Measurements from ENCODE around the gene BSN.
A peak's percentile ranks its signal among the peaks of the same experiment; 100 is the strongest.
"Not testable (repeated sequence)": the region's sequence is repeated elsewhere in the genome, so short reads cannot be mapped to it uniquely, and the experiment has no call there.

BSN gene

DNA sequence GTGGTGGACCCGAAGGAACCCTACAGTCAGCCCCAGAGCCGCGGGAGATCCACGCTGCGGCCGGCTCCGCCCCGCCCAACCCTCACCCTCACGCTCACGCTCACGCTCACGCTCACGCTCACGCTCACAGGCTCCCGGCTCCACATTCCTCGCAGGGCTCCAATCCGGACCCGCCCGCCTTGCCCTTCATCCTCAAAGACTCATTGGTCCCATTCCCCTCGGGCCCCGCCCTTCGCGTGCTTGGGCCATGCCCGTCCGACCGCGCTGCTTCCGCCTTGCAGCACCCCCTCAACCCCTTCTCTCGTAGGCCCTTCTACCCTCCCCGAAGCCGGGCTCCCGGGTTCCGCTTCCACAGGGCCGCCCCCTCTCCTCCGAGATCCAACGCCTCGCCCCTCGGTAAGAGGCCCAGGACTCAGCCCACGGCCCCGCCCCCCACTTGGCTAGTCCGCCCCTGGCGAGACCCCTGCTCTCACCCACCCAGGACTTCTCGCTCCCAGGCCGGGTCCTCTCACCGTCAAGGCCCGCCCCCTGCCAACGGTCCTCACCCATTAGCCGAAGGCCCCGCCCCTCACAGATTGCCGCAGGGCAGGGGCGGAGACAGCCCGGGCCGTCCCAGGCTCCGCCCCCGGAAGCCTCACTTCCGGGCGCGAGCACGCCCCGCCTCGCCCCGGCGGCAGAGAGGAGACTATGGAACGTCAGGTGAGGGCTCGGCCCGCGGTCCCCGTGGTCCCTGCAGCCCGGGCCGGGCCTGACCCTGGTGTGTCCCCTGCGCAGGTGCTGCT is 119.6 kb downstream of the BSN start, which contains the start of gene APEH:
Gene APEH, plus strand, starts transcription at position 637 of the 782 bp plus-strand sequence. Its CDS starts 51 bp downstream, at position 688.
- peak; percentile 95 for DNase-seq (ENCODE audit: low read depth)

DNA sequence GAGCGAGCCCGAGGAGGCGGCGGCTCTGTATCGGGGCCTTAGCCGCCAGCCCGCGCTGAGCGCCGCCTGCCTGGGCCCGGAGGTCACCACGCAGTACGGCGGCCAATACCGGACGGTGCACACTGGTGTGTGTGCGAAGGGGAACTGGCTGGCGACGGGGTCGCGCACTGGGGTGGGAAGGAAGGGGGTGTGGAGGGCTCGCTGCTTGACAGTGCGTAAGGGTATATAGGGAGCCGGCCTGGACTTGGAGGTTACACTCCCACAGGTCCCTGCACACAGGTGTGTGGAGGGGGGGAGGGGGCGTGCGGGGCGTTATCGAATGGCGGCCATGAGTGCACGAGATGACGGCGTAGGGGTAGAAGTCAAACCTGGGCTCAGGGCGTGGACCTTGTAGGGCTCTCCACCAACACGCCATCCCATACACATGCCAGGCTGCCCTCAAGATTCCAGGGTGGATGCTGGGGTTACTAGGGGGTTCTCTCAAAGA is 120.3 kb downstream of the BSN start:
- peak; percentile 11 for DNase-seq (ENCODE audit: low read depth)

DNA sequence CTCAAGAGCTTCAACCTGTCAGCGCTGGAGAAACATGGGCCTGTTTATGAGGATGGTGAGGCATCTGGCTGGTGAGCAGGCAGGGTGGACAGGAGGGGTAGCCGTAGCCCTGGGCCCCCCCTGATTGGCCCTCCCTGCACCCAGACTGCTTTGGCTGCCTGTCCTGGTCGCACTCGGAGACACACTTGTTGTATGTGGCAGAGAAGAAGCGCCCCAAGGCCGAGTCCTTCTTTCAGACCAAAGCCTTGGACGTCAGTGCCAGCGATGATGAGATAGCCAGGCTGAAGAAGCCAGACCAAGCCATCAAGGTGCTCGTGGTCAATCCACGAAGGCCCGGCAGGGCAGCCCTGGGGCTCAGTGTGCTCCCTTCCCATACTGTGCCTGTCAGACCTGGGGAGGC is 121.6 kb downstream of the BSN start:
- no peak for DNase-seq (ENCODE audit: low read depth)

DNA sequence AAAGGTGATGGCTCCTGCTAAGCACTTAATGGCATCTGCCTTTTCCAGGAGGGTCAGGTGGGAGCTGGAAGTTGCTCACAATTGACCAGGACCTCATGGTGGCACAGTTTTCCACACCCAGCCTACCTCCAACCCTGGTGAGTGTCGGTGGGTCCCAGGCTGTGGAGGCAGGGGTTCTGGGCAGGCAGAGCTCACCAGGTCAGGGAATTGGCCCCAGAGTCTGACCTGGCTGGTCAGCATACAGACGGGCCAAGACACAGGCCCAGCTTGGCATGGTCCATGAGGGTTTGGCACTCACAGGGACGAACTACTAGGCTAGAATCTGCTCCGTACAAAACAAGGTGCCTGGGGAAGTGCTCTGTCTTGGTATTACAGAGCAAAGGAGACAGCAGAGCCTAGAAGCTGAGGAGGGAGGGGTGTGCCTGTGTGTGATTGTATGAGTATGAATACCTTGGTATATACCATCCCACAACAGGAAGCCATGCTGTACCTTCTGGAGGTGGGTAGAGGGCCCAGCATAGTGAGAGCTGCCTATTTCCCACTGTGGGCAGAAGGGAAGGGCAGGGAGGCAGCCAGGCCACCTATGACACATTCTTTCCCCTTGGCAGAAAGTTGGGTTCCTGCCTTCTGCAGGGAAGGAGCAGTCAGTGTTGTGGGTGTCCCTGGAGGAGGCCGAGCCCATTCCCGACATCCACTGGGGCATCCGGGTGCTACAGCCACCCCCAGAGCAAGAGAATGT is 126.4 kb downstream of the BSN start:
- DNase-seq (ENCODE audit: low read depth) = no peak

DNA sequence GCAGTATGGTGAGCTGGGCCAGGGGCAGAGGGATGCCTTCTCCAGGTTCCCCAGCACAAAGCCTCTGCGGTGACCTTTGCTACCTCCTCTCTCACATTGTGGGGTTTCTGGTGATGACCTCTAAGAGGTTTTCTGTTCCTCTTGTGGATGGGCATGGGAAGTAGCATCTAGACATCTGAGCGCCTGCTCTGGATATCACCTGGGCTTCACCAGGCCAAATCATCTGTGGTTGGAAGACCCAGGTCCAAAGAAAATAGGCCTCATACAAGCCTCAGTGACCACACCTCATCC is 126.9 kb downstream of the BSN start:
- DNase-seq (ENCODE audit: low read depth) = no peak

DNA sequence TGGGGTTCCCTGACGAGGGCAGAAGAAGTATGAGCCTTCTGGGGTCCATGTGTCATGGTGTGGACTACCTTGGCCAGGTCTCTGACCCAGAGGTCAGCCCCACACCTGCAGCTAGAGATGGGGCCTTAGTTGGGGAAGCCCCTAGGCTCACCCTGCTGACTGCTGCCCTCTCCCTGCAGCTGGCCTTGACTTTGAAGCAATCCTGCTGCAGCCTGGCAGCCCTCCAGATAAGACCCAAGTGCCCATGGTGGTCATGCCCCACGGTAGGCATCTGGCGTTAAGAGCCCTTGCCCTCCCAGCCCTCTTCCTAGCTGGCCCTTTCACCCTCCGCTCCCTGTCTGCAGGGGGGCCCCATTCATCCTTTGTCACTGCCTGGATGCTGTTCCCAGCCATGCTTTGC is 127.3 kb downstream of the BSN start:
- no peak for DNase-seq (ENCODE audit: low read depth)

DNA sequence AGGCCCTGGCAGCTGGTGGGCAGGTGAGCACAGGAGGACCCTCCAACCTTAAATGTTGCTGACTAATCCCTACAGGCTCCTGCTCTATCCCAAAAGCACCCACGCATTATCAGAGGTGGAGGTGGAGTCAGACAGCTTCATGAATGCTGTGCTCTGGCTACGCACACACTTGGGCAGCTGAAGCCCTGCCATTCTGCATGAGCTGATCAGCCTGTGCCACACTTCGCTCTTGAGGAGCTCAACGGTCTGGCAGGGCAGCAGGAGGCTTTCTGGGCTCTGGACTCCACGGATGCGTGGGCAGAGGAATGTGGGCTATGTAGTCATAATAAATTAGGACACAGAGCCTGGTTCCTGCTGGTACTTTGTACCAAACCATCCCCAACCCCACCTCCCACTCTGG is 128.9 kb downstream of the BSN start:
- no peak for DNase-seq (ENCODE audit: low read depth)

DNA sequence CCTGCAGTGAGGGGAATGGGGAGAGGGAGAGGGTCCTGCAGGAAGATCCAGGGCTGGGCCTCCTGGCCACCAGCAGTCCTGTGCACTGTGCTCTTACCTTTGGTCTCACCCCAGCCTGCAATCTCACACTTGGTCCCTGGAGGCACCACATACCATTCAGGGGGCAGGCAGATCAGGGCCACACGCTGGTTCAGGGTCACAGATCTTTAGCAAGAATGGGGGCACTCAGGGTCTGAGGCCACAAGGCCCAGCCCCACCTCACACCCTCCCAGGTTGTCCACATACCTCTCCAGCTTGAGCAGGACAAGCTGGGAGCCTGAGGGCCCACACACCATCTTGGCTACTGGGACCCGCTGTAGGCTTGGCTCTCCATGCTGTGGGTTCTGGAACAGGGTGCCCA is 130.2 kb downstream of the BSN start:
- not testable (repeated sequence) for DNase-seq (ENCODE audit: low read depth)

DNA sequence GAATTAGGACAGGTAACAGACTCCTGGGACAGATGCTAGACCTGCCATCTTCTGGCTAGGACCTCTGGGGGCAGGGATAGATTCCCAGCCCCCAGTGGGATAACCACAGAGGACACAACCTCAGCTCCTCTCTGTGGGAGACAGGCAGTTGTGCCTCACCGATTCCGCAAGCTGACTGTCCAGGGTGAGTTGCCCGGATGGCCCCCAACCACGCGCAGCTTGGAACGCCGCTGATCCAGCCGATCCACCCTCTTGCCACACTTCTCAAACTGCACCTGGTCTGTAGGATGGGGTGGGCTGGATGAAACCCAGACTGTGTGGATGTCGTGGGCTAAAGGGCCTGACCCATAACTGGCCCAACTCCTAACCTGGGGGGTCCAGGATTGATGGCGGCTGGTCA is 130.8 kb downstream of the BSN start:
- DNase-seq (ENCODE audit: low read depth) = not testable (repeated sequence)

DNA sequence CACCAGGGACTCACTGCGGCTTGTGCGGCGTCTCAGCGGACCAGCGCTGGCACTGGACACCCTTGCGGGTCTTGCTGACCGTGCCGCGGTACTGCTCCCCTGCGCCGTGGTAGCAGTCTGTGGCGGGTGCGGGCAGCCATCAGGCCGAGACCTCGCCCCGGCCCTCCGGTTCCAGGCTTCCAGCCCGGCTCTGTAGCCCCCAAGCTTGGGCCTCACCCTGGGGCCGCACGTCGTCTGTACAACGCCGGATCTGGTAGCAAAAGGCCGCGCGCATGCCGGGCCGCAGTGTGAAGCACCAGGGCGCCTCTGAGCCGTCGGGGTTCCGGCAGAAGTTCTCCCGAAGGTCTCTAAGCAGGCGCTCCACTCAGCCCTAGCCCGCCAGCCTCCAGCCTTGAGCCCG is 131.6 kb downstream of the BSN start:
- not testable (repeated sequence) for DNase-seq (ENCODE audit: low read depth)

DNA sequence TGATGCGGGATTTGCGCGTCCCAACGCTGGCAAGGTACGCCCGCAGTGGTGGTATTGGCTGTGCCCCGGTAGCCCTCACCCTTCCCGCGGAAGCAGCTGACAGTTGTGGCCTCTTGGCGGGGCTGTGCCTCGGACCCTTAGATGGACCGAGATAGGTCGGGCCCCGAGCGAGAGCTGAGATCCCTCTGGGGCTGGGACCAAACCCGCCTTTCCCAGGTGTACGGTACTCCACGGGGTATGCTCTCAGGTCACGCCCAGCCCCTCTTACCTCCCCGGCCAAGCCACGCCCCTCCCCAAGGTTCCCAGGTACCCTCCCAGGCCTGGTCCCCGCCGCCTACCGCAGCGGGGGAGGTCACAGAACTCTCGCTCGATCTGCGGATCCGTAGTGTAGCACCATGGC is 132.1 kb downstream of the BSN start:
- DNase-seq (ENCODE audit: low read depth) = not testable (repeated sequence)

DNA sequence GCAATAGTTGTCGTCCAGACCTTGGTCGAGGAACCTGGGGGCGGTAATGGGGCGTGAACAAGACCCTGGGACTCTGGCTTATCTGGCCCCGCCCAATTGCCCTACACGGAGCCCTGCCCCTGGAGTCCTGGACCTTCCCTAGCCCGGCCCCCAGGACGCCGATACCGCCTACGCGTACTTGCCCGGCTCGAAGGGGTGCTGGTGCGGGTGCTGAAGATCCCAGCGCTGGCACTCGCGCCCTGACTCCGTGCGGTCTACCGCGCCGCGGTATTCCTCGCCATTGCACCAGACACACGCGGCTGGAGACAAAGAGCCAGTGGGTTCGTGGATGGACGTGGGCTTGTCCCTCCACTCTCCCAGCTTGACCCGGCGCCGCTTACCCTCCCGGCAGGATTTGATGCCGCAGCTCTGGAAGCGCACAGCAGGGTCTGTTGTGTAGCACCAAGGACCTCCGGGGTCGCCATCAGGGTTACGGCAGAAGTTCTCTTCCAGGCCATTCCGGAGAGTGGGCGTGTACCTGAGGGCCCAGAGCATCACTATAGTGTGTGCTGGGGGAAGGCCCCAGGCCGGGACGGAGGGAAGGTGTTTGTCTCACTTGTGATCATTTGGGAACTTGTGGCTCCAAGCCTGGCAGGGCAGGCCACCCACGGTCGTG is 132.6 kb downstream of the BSN start:
- DNase-seq (ENCODE audit: low read depth) = peak; percentile 23

DNA sequence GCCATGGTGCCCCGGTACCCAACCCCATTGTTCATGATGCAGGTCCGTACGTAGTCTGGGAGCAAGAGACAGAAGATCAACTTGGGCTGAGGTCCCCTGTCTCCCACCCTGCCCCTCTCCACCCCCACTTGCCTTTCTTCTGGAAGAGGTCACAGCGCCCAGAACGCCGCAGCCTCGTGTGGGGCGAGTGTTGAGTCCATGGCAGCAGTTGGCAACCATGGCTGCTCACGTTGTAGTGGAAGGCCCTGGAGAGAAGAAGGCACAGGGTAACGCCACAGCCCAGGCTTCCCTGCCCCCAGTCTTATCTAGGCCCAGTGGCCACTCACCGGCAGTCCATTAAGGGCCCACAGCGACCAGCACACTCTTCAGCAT is 133.1 kb downstream of the BSN start:
- not testable (repeated sequence) for DNase-seq (ENCODE audit: low read depth)

DNA sequence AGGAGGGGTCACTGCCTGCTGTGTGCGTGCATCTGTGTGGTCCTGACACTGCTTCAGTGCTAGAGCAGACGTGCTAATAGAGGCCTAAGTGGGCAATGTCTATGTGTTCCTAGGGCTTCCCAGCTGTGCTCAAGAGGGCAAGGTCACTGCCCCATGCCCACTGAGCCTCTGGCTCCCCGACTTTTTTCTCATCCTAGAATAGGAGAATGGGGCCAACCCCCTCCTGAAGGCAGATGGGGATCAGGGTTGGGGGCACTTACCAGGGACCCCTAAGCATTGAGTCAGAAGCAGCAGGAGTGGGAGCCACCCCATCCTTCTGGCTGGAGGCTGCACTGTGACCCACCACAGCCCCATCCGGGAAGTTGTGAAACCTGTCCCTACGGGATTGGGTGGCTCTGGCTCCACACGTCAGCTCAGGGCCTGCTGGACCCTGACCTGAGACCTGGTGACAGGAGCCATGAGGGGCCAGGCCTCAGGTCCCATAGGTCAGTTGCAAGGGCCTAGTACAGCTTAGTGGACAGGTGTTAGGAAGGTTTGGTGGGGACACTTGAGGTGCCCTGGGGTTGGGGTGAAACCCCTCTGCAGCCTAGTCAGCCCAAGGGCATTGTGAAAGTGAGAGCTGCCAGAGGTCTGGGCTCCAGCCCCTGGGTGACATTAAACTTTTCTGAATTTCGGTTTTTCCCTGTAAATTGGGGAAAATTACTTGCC is 134.2 kb downstream of the BSN start:
- DNase-seq (ENCODE audit: low read depth) = not testable (repeated sequence)

DNA sequence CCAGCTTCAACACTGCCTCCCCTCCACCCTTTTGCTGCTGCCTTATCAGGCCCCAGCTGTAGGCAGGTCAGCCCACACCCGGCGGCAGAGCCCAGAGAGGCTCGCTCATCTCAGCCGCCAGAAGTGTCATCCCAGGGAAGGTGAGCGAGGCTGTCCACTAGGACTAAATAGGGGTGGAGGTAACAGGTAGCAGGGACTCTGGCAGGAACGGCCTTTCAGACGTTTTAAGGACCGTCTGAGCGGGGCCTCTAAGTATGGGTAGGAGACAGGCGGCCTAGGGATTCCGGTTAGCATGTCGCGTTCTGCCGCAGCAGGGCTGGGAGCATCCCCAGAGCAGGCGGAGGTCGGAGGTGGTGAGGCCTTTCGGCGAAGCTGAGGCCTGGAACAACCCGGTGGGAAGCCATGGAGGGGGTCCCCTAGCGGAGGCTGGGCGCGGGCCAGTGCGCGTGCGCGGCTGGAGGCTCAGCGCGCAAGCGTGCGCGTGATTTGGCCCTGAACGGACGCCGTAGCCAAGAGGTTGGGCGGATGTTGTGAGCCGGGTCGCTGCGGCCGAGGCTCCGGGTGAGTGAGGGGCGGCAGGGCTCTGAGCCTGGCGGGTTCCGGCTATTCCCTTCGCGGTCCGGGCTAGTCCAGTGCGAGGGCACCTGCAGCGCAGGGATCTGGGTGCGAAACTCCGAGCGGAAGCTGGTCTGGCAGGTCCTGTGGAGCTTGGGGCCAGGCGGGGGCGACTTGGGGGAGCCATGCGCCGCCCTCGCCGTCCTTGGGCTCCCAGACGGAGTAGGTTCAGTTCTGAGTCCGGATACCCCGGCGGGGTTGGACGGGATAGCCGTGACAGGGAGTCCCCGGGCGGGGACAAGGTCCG is 135.0 kb downstream of the BSN start, which contains the start of the genes MST1 and RNF123:
Gene MST1, minus strand, starts transcription at position 429 of the 862 bp plus-strand sequence. CDS start 783 bp downstream, outside the sequence.
Gene RNF123, plus strand, starts transcription at position 512 of the 862 bp plus-strand sequence. CDS start 1,609 bp downstream, outside the sequence.
- DNase-seq (ENCODE audit: low read depth) = peak; percentile 88

DNA sequence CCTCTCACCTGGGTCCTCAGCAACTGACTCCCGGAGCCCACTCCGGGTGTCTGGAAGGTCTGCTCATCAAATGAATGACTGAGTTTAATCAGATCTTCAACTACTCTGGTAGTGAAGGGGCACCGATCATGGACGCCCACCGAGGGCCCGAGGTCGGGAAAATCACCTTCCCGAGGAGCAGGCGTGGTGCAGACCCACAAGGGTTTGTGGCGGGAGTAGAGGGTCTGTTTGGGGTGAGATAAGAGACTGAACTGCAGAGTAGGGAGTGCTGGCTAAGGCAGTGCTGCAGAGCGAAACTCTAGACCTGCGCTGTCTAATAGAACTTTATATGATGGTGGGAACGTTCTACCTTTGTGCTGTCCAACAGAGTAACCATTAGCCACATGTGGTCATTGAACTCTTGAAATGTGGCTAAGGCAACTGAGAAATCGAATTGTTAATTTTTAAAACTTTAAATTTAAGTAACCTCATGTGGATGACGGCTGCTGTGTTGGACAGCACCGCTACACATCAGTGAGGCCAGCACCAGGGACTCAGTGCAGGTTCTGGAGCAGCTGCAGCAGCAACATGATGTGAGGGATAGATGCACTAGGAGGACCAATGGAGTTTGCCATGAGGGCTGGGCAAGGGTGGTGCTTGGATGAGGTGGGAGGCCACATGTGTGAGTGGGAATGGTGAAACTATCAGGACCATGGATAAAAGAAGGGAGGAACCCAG is 135.8 kb downstream of the BSN start:
- DNase-seq (ENCODE audit: low read depth) = not testable (repeated sequence)

DNA sequence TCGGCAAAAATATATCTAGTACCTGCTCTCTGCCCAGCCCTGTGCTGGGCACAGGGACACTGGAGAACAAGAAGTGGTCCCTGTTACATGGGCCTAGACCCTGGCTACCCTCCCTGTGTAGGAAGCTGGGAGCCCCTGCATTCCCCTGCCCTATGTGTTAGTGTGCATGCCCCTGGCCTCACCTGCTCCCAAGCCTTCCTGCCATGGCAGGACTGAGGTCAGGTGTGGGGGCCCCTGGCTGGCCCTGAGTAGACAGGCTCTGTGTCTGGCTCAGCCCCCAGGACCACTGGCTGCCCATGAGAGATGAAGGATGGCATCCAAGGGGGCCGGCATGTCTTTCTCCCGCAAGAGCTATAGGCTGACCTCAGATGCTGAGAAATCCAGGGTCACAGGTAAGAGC is 136.6 kb downstream of the BSN start:
- not testable (repeated sequence) for DNase-seq (ENCODE audit: low read depth)

DNA sequence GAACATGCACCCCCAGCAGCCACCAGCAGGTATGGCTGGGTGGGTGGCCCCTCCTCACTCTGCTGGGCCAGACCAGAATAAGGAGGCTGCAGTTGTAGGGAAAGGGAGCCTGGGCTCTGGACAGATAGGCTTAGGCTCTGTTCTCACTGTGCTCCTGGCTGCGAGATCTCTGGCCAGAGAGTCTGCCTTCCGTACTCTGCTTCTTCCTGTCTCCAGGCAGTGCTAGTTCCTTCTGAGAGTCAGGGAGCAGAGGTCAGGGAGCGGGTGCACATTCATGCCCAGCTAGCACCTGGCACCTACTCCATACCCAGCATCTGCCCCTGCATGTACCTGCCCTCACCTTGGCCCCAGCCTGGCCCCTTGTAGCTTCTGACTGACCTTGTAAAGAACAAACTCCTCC is 137.2 kb downstream of the BSN start:
- DNase-seq (ENCODE audit: low read depth) = not testable (repeated sequence)

DNA sequence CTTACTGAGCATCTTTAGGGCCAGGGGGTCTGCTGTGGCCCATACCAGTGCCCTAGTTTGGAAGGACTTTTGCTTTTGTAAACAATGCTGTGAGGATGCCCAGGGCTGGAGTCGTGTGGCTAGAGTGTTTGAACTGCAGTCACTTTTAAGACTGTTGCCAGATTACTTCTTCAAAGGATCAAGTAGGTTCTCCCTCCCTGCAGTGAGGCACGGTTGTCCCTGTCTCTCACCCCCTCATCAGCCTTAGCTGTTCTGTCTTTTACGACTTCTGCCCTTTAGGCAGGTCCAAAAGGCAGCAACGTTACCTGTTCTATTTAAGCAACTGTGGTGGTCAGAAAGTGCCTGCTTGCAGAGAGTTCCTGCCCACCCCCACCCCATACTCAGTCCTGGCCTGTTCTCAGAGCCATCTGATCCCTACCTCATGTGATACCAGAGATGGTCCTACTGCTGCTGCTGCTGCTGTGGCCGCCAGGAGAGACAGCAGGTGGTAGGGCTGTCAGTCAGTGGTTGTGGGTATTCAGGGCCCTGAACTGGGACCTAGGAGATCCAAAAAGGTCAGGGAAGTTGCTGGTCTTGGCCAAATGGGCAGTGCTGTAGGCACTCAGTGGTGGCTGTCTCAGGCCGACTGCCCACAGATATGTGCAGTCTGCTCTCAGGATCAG is 140.3 kb downstream of the BSN start:
- not testable (repeated sequence) for DNase-seq (ENCODE audit: low read depth)
